HL-60 (cell line): ENCODE results near the gene POGK.

Experiments
- CTCF ChIP-seq: IDR thresholded peaks from one replicate; pipeline ENCODE4 v1.5.1; 2011; ENCODE audit warnings: low read length, control low read depth, inconsistent platforms; ENCODE audit not compliant: insufficient read depth
- GABPA ChIP-seq: IDR thresholded peaks from 2 replicates; pipeline ENCODE4 v1.6.1; 2012; ENCODE audit warnings: low read depth
- POLR2AphosphoS5 ChIP-seq: IDR thresholded peaks from 2 replicates; pipeline ENCODE4 v1.6.1; 2012; ENCODE audit warnings: low read depth
- TF ChIP-seq, protein P1 (sequence below): IDR thresholded peaks from 2 replicates; pipeline ENCODE4 v1.6.1; 2012; ENCODE audit warnings: low read depth; ENCODE audit not compliant: insufficient replicate concordance

- TF ChIP-seq CTCF, result no peak
- no peak for TF ChIP-seq POLR2AphosphoS5
- TF ChIP-seq, protein P1, sequence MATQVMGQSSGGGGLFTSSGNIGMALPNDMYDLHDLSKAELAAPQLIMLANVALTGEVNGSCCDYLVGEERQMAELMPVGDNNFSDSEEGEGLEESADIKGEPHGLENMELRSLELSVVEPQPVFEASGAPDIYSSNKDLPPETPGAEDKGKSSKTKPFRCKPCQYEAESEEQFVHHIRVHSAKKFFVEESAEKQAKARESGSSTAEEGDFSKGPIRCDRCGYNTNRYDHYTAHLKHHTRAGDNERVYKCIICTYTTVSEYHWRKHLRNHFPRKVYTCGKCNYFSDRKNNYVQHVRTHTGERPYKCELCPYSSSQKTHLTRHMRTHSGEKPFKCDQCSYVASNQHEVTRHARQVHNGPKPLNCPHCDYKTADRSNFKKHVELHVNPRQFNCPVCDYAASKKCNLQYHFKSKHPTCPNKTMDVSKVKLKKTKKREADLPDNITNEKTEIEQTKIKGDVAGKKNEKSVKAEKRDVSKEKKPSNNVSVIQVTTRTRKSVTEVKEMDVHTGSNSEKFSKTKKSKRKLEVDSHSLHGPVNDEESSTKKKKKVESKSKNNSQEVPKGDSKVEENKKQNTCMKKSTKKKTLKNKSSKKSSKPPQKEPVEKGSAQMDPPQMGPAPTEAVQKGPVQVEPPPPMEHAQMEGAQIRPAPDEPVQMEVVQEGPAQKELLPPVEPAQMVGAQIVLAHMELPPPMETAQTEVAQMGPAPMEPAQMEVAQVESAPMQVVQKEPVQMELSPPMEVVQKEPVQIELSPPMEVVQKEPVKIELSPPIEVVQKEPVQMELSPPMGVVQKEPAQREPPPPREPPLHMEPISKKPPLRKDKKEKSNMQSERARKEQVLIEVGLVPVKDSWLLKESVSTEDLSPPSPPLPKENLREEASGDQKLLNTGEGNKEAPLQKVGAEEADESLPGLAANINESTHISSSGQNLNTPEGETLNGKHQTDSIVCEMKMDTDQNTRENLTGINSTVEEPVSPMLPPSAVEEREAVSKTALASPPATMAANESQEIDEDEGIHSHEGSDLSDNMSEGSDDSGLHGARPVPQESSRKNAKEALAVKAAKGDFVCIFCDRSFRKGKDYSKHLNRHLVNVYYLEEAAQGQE, result no peak
- no peak for TF ChIP-seq GABPA
These were observed 36.0 kb downstream of the POGK start for GRCh38 chr1:166875302-166875733.
